Measurements from ENCODE around the gene DNAH9. TPM values are rescaled to one million over a fixed set of nuclear protein-coding genes. Genes with fewer than 3 reads are reported as not detected.

The DNAH9 gene
- total RNA-seq, 1 donor from 2014 or later = 1.9 TPM

- DNase-seq (ENCODE audit: low spot score) = no peak
Observed at GRCh38 chr17:11739848-11740247, 141.6 kb downstream of the DNAH9 start.

DNA sequence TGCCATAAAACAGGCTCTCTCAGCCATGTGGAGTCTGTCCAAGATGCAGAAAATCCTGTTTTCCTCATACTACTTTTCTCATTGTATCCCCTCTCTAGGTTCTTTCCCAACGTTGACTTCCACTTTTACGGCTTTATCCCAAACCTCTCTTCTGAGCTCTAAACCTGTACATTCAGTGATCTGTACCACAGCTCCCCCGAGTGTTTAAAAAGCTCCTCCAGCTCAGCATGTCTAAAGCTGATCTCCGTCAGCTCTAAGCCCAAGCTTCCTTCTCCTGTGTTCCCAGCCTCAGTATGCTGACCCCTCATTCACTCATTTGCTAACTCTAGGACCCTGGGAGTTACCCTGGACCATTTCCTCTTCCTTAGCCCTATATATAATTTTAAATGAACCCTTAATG, 144.6 kb downstream of the DNAH9 start:
- peak; percentile 3 for DNase-seq (ENCODE audit: low spot score)

- DNase-seq (ENCODE audit: low spot score) = no peak
Observed at GRCh38 chr17:11744696-11745095, 146.4 kb downstream of the DNAH9 start.

DNA sequence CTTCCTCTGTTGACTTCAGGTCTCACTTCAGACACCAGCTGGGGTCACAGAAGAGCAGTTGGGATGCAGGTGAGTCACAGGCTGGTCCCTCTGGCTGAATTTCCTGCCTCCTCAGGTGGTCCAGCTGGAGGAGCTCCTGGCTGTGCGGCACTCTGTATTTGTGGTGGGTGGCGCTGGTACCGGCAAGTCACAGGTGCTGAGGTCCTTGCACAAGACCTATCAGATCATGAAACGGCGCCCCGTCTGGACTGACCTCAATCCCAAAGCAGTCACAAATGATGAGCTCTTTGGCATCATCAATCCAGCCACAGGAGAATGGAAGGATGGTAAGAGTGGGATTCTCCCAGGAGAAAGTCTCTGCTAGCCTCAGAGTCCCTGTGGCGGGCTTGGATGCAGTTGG, 149.2 kb downstream of the DNAH9 start:
- no peak for DNase-seq (ENCODE audit: low spot score)

DNA sequence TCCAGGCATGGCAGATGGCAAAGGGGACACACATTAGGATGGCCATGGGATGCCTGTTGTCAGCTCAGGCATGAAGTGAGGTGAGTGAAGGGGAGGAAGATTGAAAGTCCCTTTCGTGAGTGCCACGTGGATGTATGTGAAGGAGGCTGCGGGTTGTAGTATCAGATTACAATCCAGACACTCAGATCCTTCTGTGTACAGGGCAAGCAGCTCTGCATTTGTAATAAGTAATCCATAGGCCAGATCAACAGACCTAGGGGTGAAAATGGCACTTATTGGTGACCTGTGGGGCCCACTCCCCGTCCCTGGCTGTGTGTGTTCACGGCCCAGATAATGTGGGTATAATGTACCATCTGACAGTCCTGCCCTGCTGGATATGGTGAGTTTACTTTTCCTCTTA, 159.5 kb downstream of the DNAH9 start:
- no peak for DNase-seq (ENCODE audit: low spot score)

- DNase-seq (ENCODE audit: low spot score) = no peak
Observed at GRCh38 chr17:11768106-11768505, 169.8 kb downstream of the DNAH9 start.

DNA sequence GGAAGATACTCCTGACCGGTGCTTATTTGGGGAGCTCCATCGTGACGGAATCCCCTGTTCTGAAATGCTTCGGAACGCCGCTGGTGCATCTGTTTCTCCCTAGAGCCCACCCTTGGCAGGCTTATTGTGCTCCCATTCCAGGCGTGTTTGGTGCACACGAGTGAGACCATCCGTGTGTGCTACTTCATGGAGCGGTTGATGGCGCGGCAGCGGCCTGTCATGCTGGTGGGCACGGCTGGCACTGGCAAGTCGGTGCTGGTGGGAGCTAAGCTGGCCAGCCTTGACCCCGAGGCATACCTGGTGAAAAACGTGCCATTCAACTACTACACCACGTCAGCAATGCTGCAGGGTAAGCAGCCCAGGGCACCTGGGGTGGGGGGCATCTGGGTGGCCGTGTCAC, 170.7 kb downstream of the DNAH9 start:
- DNase-seq (ENCODE audit: low spot score) = no peak

GRCh38 chr17:11772031-11772430, 173.8 kb downstream of the DNAH9 start:
- no peak for DNase-seq (ENCODE audit: low spot score)

- DNase-seq (ENCODE audit: low spot score) = peak; percentile 59
Observed at GRCh38 chr17:11779892-11780291, 181.6 kb downstream of the DNAH9 start.

GRCh38 chr17:11780621-11781020, 182.4 kb downstream of the DNAH9 start:
- DNase-seq (ENCODE audit: low spot score) = no peak

- DNase-seq (ENCODE audit: low spot score) = no peak
Observed at GRCh38 chr17:11786711-11787438, 188.6 kb downstream of the DNAH9 start.

- no peak for DNase-seq (ENCODE audit: low spot score)
Observed at GRCh38 chr17:11795906-11796305, 197.6 kb downstream of the DNAH9 start.

DNA sequence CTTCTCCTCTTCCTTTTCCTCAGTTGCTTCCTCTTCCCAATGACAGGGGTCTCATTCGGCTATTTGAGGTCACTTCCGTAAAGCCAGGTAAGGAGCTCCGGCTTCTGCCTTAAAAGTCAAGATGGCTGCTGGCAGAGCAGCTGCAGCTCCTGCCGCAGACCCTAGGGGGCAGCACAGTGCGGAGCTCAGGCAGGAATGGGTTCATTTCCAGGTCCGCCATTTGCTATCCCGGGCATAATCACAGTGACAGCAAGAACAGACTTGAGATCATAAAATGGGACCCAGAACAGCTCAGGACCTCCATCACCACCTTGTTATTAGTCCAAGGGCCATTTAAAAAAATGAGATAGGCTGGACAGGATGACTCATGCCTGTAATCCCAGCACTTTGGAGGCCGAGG, 199.5 kb downstream of the DNAH9 start:
- DNase-seq (ENCODE audit: low spot score) = no peak

GRCh38 chr17:11803231-11803969, 205.1 kb downstream of the DNAH9 start:
- no peak for DNase-seq (ENCODE audit: low spot score)

DNA sequence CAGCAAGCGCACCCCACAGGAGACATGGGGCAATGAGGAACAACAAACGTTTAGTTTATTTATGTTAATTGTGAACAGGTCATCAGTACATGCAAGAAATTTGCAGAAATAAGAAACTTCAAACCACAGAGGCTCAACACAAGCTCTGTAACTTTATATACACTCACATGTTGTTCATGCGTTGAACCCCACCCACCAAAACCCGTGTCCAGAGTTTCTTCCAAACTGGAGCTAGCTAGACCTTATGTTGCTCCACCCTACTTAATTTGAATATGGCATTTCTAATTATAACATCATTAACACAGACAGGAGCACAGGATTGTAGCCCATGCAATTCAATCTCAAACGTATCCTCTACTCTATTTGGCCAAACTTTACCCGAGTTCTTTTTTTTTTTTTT, 206.9 kb downstream of the DNAH9 start:
- no peak for DNase-seq (ENCODE audit: low spot score)

GRCh38 chr17:11805952-11806351, 207.7 kb downstream of the DNAH9 start:
- DNase-seq (ENCODE audit: low spot score) = no peak

GRCh38 chr17:11807606-11808005, 209.3 kb downstream of the DNAH9 start:
- no peak for DNase-seq (ENCODE audit: low spot score)

GRCh38 chr17:11813278-11813677, 215.0 kb downstream of the DNAH9 start:
- DNase-seq (ENCODE audit: low spot score) = no peak

DNA sequence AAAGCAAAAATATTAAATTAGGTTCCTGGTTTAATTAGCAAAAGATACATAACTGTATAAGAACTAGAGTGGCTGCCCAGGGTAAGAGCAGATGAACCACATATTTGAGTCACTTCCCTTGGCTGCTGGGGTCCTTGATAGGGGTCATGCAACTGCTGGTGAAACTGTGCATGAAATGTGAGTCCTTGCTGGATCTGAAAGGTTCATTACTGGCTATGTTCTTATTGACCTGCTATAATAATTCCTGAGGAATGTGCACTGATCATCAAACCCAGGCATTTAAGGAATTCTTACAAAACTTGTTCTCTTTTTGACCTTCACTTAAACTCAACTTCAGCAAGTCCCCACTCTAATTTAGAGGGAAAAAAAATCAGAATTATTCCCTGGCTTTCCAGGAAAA, 215.6 kb downstream of the DNAH9 start:
- no peak for DNase-seq (ENCODE audit: low spot score)

DNA sequence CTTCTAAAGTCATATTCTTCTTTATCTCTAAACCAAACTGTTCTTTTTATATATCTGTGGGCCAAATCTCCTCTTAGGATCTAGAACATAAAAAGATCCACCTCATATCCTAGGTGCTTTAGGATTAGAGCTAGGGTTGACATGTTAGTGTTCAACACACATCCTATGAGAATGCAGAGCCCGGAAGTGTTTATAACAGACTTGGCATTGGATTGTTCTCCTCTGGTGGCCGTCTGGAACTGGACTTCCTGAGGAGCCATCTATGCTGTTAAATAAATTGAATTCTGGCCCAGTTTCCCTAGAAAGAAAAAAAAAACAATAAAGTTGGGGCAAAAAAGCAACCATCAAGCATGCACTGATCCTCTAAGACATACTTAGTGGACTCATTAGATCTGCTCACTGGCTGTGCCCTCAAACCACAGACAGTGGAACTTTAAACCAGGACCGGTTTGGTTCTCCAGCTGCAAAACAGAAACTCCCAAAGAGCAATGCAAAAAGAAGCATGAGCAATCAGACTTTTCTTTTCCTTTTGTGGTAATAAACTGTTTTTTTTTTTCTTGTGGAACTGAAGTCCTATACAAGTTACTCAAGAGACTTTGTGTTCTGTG, 216.5 kb downstream of the DNAH9 start:
- no peak for DNase-seq (ENCODE audit: low spot score)

DNA sequence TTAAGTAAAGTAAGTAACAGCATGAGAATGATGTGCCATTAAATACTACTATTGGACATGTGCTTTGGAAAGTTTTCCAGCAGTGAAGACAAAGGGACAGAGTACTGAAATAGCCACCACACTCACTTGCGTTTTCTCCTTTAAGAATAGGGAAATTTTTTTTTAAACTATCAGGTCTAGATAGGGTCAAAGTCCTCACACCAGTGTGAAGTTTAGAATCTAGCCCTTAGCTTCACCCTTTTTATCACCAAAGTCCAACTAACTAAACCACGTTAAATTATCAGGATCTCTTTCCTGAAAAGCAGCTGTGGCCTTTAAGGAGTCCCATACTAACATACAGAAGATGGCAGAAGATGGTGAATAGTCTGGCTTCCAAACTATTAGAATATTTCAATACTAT, 218.1 kb downstream of the DNAH9 start:
- DNase-seq (ENCODE audit: low spot score) = no peak

GRCh38 chr17:11823862-11824261, 225.6 kb downstream of the DNAH9 start:
- no peak for DNase-seq (ENCODE audit: low spot score)

Data from umbilical cord (tissue), 2 donors.